Mucosa of gallbladder (tissue), 1 donor: ENCODE measurements around the gene PRR5L. TPM values are rescaled to one million over a fixed set of nuclear protein-coding genes. Genes with fewer than 3 reads are reported as not detected.
A peak's percentile ranks its signal among the peaks of the same experiment; 100 is the strongest.

Experiments
- DNase-seq: peaks from one replicate; pipeline ENCODE4 v3.0.0-alpha.2; 2020; ENCODE audit warnings: low spot score
- total RNA-seq: library from RNA; stranded (reverse); gene quantifications from one replicate; pipeline ENCODE4 v1.2.1, GENCODE V29; 2021
- donor health status: DM: no; HTN: no; CAD: no.

PRR5L gene
- total RNA-seq, 1 donor from 2014 or later: 32.7 TPM

GRCh38 chr11:36432738-36433137 lies 136.7 kb downstream of the PRR5L start:
- no peak for DNase-seq

- DNase-seq: no peak
Measured at GRCh38 chr11:36436064-36436463, 140.0 kb downstream of the PRR5L start.

GRCh38 chr11:36436589-36436988 lies 140.5 kb downstream of the PRR5L start:
- no peak for DNase-seq

- DNase-seq: no peak
Measured at GRCh38 chr11:36437413-36437812, 141.3 kb downstream of the PRR5L start.

GRCh38 chr11:36438126-36438525 lies 142.0 kb downstream of the PRR5L start:
- no peak for DNase-seq

- no peak for DNase-seq
Measured at GRCh38 chr11:36441610-36442208, 145.6 kb downstream of the PRR5L start.

GRCh38 chr11:36443661-36444060 lies 147.6 kb downstream of the PRR5L start:
- DNase-seq: no peak

- no peak for DNase-seq
Measured at GRCh38 chr11:36446135-36446534, 150.0 kb downstream of the PRR5L start.

GRCh38 chr11:36447514-36447913 lies 151.4 kb downstream of the PRR5L start:
- DNase-seq: no peak

- peak; percentile 84 for DNase-seq
Measured at GRCh38 chr11:36447947-36448346, 151.9 kb downstream of the PRR5L start.

- no peak for DNase-seq
Measured at GRCh38 chr11:36449561-36450096, 153.5 kb downstream of the PRR5L start.

- DNase-seq: no peak
Measured at GRCh38 chr11:36450110-36450572, 154.1 kb downstream of the PRR5L start.

- no peak for DNase-seq
Measured at GRCh38 chr11:36451045-36451444, 155.0 kb downstream of the PRR5L start.

GRCh38 chr11:36451681-36452080 lies 155.6 kb downstream of the PRR5L start:
- DNase-seq: no peak

- no peak for DNase-seq
Measured at GRCh38 chr11:36452236-36452940, 156.3 kb downstream of the PRR5L start.

- no peak for DNase-seq
Measured at GRCh38 chr11:36452961-36453360, 156.9 kb downstream of the PRR5L start.

- DNase-seq: no peak
Measured at GRCh38 chr11:36453678-36454077, 157.6 kb downstream of the PRR5L start.

GRCh38 chr11:36454551-36454940 lies 158.5 kb downstream of the PRR5L start:
- no peak for DNase-seq

GRCh38 chr11:36454941-36455631 lies 159.0 kb downstream of the PRR5L start:
- DNase-seq: no peak

GRCh38 chr11:36455658-36456111 lies 159.6 kb downstream of the PRR5L start:
- peak; percentile 63 for DNase-seq

GRCh38 chr11:36456156-36456555 lies 160.1 kb downstream of the PRR5L start:
- DNase-seq: no peak

- no peak for DNase-seq
Measured at GRCh38 chr11:36458129-36458915, 162.2 kb downstream of the PRR5L start.
